HG02852 (cell line): ENCODE data around the gene OR6C3.
"Not testable (repeated sequence)": the region's sequence is repeated elsewhere in the genome, so short reads cannot be mapped to it uniquely, and the experiment has no call there.

Source experiments
- ATAC-seq: cut with Tn5 transposase; IDR thresholded peaks from one replicate; pipeline ENCODE4 v1.9.1; 2021; ENCODE audit warnings: mild to moderate bottlenecking, moderate library complexity; ENCODE audit not compliant: unreplicated experiment

OR6C3 gene

DNA sequence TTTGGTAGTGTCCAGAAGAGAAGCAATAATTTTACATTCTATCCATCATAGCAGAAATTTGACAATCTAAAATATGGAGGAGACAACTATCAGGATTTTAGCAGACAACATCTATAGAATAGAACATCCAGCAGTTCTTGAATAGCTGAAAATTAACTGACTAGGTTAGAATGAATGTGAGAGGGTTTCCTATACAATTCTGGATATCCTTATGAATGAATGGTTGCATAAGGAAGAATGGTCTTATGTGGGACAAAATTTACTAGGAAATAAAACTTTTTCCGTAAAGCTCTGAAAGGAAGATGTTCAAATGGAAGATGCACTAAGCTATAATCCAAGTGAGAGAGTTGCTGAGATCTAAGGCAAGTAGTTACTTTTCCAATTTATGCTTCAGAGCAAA, at the start of gene OR6C3:
Gene OR6C3 (plus strand): TSS at position 301 of the 400 bp plus-strand sequence. CDS start 955 bp downstream, outside the sequence.
- no peak for ATAC-seq

DNA sequence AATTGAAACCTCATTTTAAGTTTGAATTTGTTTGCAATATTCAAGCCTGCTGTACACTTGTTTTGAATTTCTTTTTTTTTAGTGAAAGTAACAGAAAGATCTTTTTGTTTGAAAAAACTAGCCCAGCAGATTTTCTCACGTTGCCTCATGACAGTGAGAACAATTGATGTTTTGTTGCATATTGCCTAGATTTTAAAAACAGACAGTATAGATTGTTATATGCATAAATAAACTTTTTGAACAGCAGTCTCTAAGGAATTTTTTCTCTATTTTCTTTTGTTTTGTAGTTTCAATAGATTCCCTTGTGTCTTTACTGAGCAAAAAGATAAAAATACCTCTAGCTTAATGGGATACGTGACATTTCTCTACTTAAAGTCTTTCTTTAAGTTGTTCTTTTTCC, 49.6 kb upstream of the OR6C3 start:
- no peak for ATAC-seq

DNA sequence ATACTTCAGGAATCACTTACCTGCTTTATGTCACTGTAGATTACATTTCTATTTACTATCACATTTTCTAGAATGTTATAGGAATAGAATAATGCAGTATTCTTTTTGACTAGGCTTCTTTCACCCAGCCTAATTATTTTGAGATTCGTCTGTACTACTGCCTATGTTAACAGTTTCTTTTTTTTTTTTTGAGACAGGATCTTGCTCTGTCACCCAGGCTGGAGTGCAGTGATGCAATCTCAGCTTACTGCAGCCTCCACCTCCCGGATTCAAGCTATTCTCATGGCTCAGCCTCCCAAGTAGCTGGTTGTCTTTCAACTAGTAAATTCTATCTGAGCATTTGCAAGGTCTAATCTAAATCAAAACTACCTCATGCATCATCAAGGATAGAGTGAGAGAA, 40.5 kb upstream of the OR6C3 start:
- no peak for ATAC-seq

DNA sequence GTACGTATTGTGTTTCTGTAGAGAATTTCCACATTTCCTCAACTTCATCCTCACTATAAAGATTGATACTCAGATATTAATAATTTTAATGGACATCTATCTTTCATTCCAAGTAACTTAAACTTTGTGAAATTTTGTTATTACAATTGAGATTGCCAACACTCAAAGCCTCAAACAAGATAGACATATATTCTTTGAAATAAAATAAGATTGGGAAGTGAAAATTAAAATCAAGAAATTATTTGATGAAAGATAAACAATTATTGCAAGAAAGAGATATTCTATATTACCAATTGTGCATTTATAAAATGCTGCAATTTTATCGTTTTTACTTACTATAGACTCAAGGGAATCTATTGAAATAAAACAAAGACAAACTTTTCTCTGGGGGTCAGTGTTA, 34.1 kb upstream of the OR6C3 start, which contains the start of gene OR6C6:
Gene OR6C6 (minus strand): TSS at position 101 of the 400 bp plus-strand sequence. CDS start 1,337 bp downstream, outside the sequence.
- ATAC-seq: no peak

DNA sequence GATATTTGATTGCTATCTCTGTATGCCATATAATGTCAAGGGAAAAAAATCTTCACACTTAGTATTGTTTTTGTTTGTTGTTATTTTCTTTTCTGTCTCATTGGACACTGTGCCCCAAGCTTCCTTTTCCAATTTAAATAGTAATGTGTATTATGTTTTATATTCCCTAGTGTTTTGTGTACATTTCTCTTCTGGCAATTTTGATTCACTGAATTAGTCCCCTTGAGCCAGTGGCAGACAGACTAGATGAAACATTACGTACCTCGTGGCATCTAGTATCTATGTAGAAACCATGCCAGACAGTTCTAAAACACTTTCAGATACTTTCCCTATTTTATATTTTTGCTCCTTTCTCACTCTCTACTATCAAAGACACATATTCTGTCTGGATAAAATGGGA, 16.5 kb upstream of the OR6C3 start, which contains the start of gene OR6C1:
Gene OR6C1 (plus strand): TSS at position 301 of the 400 bp plus-strand sequence. CDS start 6,257 bp downstream, outside the sequence.
- ATAC-seq: no peak

DNA sequence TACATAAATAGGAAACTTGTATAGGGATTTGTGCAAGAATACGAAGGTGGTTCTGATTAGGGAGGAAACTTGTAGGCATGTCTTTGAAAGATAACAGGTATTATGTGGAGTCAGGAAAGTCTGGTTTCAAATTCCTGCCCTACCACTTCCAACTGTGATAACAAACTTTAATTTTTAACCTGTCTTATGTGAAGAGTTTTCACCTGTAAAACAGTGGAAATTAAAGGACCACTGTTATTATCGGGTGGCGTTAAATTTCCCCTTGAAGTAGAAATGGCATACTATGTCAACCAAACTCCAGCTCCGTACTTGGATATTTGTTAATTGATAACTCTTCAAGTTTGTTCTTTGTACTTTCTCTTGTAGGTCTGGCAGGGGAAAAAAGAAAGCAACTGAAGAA, 10.3 kb upstream of the OR6C3 start:
- no peak for ATAC-seq

DNA sequence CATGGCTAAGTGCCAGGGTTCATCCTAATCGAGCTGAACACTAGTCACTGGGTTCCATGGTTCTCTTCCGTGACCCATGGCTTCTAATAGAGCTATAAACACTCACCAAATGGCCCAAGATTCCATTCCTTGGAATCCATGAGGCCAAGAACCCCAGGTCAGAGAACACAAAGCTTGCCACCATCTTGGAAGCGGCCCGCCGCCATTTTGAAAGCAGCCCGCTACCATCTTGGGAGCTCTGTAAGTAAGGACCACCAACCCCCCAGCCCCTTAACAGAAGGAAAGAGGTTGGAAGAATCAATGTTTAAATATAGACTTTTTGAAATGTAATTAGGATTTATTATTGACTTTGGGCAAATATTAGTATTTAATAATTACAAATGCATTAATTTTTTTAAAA, 4.7 kb upstream of the OR6C3 start:
- not testable (repeated sequence) for ATAC-seq

DNA sequence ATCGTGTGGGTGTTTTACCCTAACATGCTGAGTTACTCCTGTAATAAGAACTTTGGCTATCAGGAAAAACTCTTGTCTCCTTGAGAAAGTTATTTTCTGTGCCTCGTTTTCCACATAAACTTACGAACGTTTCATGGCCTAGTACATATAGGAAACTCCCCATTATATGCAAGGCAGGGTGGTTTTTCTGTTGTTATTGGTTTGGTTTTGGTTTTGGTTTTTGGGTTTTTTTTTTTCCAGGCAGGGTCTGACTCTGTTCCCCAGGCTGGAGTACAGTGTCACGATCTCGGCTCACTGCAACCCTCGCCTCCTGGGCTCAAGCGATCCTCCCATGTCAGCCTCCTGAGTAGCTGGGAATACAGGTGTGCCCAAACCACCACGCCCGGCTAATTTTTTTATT, 5.5 kb downstream of the OR6C3 start:
- no peak for ATAC-seq

DNA sequence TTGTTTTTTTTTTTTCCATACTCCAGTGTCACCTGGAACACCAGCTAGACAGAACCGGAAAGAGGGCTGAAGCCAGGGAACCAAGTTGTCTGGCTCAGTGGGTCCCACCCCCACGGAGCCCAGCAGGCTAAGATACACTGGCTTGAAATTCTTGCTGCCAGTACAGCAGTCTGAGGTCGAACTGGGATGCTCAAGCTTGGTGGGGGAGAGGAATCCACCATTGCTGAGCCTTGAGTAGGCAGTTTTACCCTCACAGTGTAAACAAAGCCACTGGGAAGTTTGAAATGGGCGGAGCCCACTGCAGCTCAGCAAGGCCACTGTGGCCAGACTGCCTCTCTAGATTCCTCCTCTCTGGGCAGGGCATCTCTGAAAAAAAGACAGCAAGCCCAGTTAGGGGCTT, 24.8 kb downstream of the OR6C3 start:
- ATAC-seq: not testable (repeated sequence)

DNA sequence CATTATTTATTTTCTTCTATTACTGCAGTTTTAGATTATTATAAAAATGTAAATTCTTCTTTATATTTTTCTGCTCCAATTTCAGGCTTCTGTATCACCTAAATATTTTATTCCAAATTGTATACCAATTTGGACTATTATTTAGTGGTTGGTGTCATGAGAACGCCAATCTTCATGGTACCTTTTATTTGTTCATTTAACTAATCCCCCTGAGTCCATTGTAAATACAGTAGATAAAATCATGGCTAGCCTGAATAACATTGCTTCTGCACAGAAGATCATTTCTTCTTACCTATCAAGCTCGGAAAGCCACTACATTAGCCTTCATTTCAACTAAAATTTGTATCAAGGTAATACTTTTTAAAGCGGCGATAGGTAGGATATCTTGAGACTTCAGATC, 32.1 kb downstream of the OR6C3 start, which contains the start of gene OR6C75:
Gene OR6C75 (plus strand): TSS at position 301 of the 400 bp plus-strand sequence. CDS start 2,136 bp downstream, outside the sequence.
- ATAC-seq: no peak

DNA sequence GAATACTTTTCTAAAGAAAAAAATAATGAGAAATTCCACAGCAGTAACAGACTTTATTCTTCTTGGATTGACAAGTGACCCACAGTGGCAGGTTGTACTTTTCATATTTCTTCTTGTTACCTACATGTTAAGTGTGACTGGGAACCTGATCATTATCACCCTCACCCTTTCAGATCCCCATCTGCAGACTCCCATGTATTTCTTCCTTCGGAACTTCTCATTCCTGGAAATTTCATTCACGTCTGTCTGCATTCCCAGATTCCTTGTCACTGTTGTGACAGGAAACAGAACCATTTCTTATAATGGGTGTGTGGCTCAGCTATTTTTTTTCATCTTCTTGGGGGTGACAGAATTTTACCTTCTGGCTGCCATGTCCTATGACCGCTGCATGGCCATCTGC, 34.5 kb downstream of the OR6C3 start:
- no peak for ATAC-seq

DNA sequence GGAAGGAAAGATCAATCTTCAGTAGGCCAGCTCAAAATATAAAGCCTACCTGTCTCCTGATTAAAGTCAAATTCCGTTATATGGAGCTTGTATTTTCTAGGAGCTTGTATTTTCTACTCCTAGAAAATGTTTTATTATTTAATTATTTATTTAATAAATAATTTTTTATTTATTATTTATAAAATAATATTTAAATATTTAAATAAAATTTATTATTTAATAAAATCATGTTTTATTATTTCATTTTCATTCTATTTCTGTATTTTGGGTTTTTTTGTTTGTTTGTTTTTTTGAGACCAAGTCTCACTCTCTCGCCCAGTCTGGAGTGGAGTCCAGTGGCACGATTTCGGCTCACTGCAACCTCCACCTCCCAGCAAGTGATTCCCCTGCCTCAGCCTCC, 42.0 kb downstream of the OR6C3 start:
- no peak for ATAC-seq
